ENCODE measurements around the gene PRRC2B. TPM values are rescaled to one million over a fixed set of nuclear protein-coding genes. Genes with fewer than 3 reads are reported as not detected.

The PRRC2B gene
- total and polyA plus RNA-seq, 2 of the 13 experiments (the other 11 are each of a cell fraction or from before 2014, with no cell fraction given), result 20.8 to 37.4 TPM

DNA sequence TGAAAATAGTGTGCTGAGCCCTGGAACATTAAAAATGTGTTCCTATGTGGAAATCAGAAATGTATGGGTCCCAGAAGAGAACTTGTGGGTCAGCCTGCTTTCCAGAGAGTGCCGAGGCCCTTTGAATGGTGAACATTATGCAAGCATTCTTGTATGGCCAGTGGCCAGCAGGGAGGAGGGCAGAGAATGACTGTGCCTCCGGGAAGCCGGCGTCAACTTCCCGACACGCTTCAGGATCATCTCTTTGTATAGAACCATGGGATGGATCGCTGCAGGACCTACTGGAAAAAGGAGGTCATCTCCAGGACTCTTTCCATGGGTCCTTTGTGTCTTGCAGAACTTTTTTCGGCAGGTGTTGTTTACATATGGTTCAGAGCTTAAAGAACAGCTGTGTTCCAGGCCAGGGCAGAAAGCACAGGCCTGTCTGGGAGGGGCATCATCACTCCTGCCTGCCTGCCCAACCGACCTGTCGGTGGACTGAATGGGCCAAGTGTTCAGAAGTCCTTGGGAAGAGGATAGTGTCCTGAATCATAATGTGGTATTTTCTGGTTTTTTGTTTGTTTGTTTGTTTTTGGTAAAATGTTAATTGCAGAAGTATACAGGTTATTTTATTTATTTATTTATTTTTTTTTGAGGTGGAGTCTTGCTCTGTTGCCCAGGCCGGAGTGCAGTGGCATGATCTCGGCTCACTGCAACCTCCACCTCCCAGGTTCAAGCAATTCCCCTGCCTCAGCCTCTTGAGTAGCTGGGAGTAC is 9.0 kb downstream of the PRRC2B start (continued):
- 0 out of 2 replicates have a peak, but pooled peaks have one; percentile 43 for TF ChIP-seq HNF1B (CRISPR knock-in tag; IDR thresholded peaks at IDR 0.05)
- no peak for TF ChIP-seq PHB2 (IDR thresholded peaks at IDR 0.05; ENCODE audit: partially characterized antibody)
- no peak for TF ChIP-seq SNRNP70 (IDR thresholded peaks at IDR 0.05; ENCODE audit: low read depth, low read length)
- TF ChIP-seq, protein P1, sequence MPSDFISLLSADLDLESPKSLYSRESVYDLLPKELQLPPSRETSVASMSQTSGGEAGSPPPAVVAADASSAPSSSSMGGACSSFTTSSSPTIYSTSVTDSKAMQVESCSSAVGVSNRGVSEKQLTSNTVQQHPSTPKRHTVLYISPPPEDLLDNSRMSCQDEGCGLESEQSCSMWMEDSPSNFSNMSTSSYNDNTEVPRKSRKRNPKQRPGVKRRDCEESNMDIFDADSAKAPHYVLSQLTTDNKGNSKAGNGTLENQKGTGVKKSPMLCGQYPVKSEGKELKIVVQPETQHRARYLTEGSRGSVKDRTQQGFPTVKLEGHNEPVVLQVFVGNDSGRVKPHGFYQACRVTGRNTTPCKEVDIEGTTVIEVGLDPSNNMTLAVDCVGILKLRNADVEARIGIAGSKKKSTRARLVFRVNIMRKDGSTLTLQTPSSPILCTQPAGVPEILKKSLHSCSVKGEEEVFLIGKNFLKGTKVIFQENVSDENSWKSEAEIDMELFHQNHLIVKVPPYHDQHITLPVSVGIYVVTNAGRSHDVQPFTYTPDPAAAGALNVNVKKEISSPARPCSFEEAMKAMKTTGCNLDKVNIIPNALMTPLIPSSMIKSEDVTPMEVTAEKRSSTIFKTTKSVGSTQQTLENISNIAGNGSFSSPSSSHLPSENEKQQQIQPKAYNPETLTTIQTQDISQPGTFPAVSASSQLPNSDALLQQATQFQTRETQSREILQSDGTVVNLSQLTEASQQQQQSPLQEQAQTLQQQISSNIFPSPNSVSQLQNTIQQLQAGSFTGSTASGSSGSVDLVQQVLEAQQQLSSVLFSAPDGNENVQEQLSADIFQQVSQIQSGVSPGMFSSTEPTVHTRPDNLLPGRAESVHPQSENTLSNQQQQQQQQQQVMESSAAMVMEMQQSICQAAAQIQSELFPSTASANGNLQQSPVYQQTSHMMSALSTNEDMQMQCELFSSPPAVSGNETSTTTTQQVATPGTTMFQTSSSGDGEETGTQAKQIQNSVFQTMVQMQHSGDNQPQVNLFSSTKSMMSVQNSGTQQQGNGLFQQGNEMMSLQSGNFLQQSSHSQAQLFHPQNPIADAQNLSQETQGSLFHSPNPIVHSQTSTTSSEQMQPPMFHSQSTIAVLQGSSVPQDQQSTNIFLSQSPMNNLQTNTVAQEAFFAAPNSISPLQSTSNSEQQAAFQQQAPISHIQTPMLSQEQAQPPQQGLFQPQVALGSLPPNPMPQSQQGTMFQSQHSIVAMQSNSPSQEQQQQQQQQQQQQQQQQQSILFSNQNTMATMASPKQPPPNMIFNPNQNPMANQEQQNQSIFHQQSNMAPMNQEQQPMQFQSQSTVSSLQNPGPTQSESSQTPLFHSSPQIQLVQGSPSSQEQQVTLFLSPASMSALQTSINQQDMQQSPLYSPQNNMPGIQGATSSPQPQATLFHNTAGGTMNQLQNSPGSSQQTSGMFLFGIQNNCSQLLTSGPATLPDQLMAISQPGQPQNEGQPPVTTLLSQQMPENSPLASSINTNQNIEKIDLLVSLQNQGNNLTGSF (CRISPR knock-in tag; IDR thresholded peaks at IDR 0.05), result no peak
- TF ChIP-seq CAMTA2 (CRISPR knock-in tag; IDR thresholded peaks at IDR 0.05; ENCODE audit: borderline replicate concordance), result no peak
- TF ChIP-seq, protein P2, sequence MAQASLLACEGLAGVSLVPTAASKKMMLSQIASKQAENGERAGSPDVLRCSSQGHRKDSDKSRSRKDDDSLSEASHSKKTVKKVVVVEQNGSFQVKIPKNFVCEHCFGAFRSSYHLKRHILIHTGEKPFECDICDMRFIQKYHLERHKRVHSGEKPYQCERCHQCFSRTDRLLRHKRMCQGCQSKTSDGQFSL (CRISPR knock-in tag; IDR thresholded peaks at IDR 0.05), result no peak
- TF ChIP-seq ZFP36 (IDR thresholded peaks at IDR 0.05; ENCODE audit: borderline replicate concordance, low read depth, low read length, partially characterized antibody), result no peak
- TF ChIP-seq ZNF343 (CRISPR knock-in tag; IDR thresholded peaks at IDR 0.05), result peak; percentile 68
- TF ChIP-seq, protein P3, sequence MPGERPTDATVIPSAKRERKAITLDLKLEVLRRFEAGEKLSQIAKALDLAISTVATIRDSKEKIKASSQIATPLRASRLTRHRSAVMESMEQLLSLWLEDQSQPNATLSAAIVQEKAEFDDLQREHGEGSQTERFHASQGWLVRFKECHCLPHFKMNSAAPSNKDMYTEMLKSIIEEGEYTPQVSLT (CRISPR knock-in tag; IDR thresholded peaks at IDR 0.05; ENCODE audit: borderline replicate concordance, low read depth), result no peak
- TF ChIP-seq CEBPB (IDR thresholded peaks at IDR 0.05; ENCODE audit: borderline replicate concordance, low read depth, low read length), result peak; percentile 85
- peak; percentile 26; the same call in 1 of the 2 replicates for TF ChIP-seq NFYC (CRISPR knock-in tag; IDR thresholded peaks at IDR 0.05)
- TF ChIP-seq ZNF496 (CRISPR knock-in tag; IDR thresholded peaks at IDR 0.05; ENCODE audit: insufficient replicate concordance), result no peak
- TF ChIP-seq, protein P4, sequence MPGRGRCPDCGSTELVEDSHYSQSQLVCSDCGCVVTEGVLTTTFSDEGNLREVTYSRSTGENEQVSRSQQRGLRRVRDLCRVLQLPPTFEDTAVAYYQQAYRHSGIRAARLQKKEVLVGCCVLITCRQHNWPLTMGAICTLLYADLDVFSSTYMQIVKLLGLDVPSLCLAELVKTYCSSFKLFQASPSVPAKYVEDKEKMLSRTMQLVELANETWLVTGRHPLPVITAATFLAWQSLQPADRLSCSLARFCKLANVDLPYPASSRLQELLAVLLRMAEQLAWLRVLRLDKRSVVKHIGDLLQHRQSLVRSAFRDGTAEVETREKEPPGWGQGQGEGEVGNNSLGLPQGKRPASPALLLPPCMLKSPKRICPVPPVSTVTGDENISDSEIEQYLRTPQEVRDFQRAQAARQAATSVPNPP (CRISPR knock-in tag; IDR thresholded peaks at IDR 0.05), result no peak
- no peak for TF ChIP-seq CBX1 (IDR thresholded peaks at IDR 0.05; ENCODE audit: low read depth)
- TF ChIP-seq ZSCAN31 (CRISPR knock-in tag; IDR thresholded peaks at IDR 0.05; ENCODE audit: low read depth), result 0 out of 2 replicates have a peak, but pooled peaks have one; percentile 9
- no peak; the same call in 1 of the 2 replicates for TF ChIP-seq DPF2 (CRISPR knock-in tag; IDR thresholded peaks at IDR 0.05; ENCODE audit: borderline replicate concordance, low read depth)
